Fibroblast of lung (primary cell): Measurements from ENCODE around the gene TECR.

ENCODE experiments used
- EZH2 ChIP-seq: IDR thresholded peaks from 2 replicates; pipeline ENCODE4 v1.5.1; 2012; ENCODE audit warnings: low read length, control low read depth, mild to moderate bottlenecking; ENCODE audit errors: missing control alignments
- TF ChIP-seq, protein P1 (sequence below), 2 donors: IDR thresholded peaks in 1 of 2; conservative IDR thresholded peaks in 1 of 2; 1 replicate in 1 of 2; 2 replicates in 1 of 2; pipeline ENCODE4 v1.5.1; 2011 to 2012; ENCODE audit warnings: low read length in 2 of 2, control low read depth in 1 of 2, inconsistent platforms in 1 of 2, low read depth in 1 of 2, mild to moderate bottlenecking in 1 of 2

DNA sequence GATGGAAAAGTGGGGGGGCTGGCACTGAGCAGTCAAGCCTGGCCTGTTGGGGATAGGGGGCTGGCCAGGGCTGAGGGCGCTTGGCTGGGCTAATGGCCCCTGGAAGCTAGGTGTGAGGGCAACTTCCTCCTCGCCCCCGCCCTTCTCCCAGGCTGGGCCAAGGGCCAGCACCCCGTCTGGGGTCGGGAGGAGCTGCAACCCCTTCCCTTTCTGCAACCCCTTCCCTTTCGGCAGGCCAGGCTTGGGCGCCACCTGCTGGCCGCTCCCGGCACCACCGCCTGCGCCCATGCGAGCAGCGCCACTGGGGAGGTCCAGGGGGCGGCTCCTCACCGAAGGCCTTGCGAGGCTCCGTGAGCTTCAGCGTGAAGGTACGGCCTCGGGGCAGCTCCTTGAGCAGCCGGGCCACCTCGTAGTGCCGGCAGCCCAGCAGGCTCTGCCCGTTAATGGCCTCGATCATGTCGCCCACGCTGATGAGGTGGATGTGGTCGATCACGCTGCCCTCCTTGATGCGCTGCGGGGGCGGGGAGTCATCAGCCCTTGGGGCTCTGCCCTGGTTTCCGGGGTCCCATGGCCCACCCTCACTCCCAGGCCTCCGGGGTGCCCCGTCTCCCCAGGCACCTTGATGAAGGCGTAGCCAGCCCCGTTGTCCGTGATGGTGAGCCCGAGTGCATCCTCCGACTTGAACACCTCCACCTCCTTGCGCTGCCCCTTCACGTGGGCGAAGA lies 49.3 kb upstream of the TECR start:
- TF ChIP-seq, protein P1, sequence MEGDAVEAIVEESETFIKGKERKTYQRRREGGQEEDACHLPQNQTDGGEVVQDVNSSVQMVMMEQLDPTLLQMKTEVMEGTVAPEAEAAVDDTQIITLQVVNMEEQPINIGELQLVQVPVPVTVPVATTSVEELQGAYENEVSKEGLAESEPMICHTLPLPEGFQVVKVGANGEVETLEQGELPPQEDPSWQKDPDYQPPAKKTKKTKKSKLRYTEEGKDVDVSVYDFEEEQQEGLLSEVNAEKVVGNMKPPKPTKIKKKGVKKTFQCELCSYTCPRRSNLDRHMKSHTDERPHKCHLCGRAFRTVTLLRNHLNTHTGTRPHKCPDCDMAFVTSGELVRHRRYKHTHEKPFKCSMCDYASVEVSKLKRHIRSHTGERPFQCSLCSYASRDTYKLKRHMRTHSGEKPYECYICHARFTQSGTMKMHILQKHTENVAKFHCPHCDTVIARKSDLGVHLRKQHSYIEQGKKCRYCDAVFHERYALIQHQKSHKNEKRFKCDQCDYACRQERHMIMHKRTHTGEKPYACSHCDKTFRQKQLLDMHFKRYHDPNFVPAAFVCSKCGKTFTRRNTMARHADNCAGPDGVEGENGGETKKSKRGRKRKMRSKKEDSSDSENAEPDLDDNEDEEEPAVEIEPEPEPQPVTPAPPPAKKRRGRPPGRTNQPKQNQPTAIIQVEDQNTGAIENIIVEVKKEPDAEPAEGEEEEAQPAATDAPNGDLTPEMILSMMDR (conservative IDR thresholded peaks at IDR 0.05 in 1 of 2, IDR thresholded peaks at IDR 0.05 in 1 of 2; ENCODE audit: low read depth in 1 of 2, low read length in 2 of 2), result peak; percentile 65 to 76
- no peak for TF ChIP-seq EZH2
